Measurements from ENCODE around the gene TUBB2B.
"Not testable (repeated sequence)": the region's sequence is repeated elsewhere in the genome, so short reads cannot be mapped to it uniquely, and the experiment has no call there.

Gene TUBB2B

GRCh38 chr6:3212261-3212660 is 15.2 kb downstream of the TUBB2B start:
- no peak for FAIRE-seq
- DNase-seq (ENCODE audit: insufficient read length, low spot score): no peak

- FAIRE-seq (no peak), DNase-seq (ENCODE audit: insufficient read length, low spot score) (no peak)
Measured at GRCh38 chr6:3211681-3212080, 15.8 kb downstream of the TUBB2B start.

GRCh38 chr6:3210024-3210610 is 17.3 kb downstream of the TUBB2B start:
- DNase-seq (ENCODE audit: insufficient read length, low spot score) (no peak), FAIRE-seq (no peak)

GRCh38 chr6:3209114-3210023 is 18.1 kb downstream of the TUBB2B start:
- no peak for DNase-seq (ENCODE audit: insufficient read length, low spot score)
- FAIRE-seq: no peak

GRCh38 chr6:3208775-3209113 is 18.7 kb downstream of the TUBB2B start:
- FAIRE-seq: no peak

GRCh38 chr6:3208098-3208774 is 19.2 kb downstream of the TUBB2B start:
- no peak for FAIRE-seq
- DNase-seq (ENCODE audit: insufficient read length, low spot score): no peak

More at GRCh38 chr6:3208775-3209113, 18.7 kb downstream of the TUBB2B start:
- no peak for DNase-seq (ENCODE audit: insufficient read length, low spot score)

- no peak for FAIRE-seq
- no peak for DNase-seq (ENCODE audit: insufficient read length, low spot score)
Measured at GRCh38 chr6:3206339-3207015, 21.0 kb downstream of the TUBB2B start.

GRCh38 chr6:3205913-3206312 is 21.5 kb downstream of the TUBB2B start:
- DNase-seq (ENCODE audit: insufficient read length, low spot score) (no peak), FAIRE-seq (no peak)

- FAIRE-seq: no peak
- DNase-seq (ENCODE audit: insufficient read length, low spot score): no peak
Measured at GRCh38 chr6:3204921-3205320, 22.5 kb downstream of the TUBB2B start.

- no peak for FAIRE-seq
- no peak for DNase-seq (ENCODE audit: insufficient read length, low spot score)
Measured at GRCh38 chr6:3202999-3203696, 24.3 kb downstream of the TUBB2B start.

- FAIRE-seq (no peak), DNase-seq (ENCODE audit: insufficient read length, low spot score) (no peak)
Measured at GRCh38 chr6:3201388-3201787, 26.1 kb downstream of the TUBB2B start.

GRCh38 chr6:3200682-3201081 is 26.8 kb downstream of the TUBB2B start:
- DNase-seq (ENCODE audit: insufficient read length, low spot score) (no peak), FAIRE-seq (no peak)

- FAIRE-seq: no peak
- DNase-seq (ENCODE audit: insufficient read length, low spot score): no peak
Measured at GRCh38 chr6:3199382-3199781, 28.1 kb downstream of the TUBB2B start.

- not testable (repeated sequence) for FAIRE-seq; DNase-seq (ENCODE audit: insufficient read length, low spot score)
Measured at GRCh38 chr6:3197734-3198133, 29.7 kb downstream of the TUBB2B start.

- no peak for DNase-seq (ENCODE audit: insufficient read length, low spot score)
- no peak for FAIRE-seq
Measured at GRCh38 chr6:3196770-3197169, 30.7 kb downstream of the TUBB2B start.

GRCh38 chr6:3195695-3196497 is 31.6 kb downstream of the TUBB2B start:
- DNase-seq (ENCODE audit: insufficient read length, low spot score) (no peak), FAIRE-seq (no peak)

- FAIRE-seq: no peak
- DNase-seq (ENCODE audit: insufficient read length, low spot score): no peak
Measured at GRCh38 chr6:3195420-3195694, 32.1 kb downstream of the TUBB2B start.

GRCh38 chr6:3194535-3195419 is 32.7 kb downstream of the TUBB2B start:
- DNase-seq (ENCODE audit: insufficient read length, low spot score) (no peak), FAIRE-seq (no peak)

Data from GM19239 (cell line).